ENCODE data around the gene FGG. TPM values are rescaled to one million over a fixed set of nuclear protein-coding genes. Genes with fewer than 3 reads are reported as not detected.

Gene FGG
- total RNA-seq, 1 donor from 2014 or later = not detected

DNA sequence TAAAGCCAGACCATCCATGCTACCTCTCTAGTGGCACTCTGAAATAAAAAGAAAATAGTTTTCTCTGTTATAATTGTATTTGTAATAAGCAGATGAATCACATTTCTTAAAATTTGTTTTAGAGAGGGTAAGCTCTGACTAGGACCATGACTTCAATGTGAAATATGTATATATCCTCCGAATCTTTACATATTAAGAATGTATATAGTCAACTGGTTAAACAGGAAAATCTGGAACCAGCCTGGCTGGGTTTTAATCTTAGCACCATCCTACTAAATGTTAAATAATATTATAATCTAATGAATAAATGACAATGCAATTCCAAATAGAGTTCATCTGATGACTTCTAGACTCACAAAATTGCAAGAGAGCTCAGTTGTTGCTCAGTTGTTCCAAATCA lies 48.1 kb downstream of the FGG start:
- peaks cover 10% of the 10 kb centered on the region for H3K4me1 Mint-ChIP-seq (ENCODE audit: low read depth, unreplicated experiment)
- no peaks in the 10 kb centered on the region for H3K9me3 ChIP-seq (ENCODE audit: insufficient read depth, low read depth, low read length)
- no peak overlapping the region for H3K4me2 ChIP-seq (ENCODE audit: low read length)
- H3K27ac Mint-ChIP-seq (ENCODE audit: unreplicated experiment) = no peak overlapping the region
- TF ChIP-seq, protein P1, sequence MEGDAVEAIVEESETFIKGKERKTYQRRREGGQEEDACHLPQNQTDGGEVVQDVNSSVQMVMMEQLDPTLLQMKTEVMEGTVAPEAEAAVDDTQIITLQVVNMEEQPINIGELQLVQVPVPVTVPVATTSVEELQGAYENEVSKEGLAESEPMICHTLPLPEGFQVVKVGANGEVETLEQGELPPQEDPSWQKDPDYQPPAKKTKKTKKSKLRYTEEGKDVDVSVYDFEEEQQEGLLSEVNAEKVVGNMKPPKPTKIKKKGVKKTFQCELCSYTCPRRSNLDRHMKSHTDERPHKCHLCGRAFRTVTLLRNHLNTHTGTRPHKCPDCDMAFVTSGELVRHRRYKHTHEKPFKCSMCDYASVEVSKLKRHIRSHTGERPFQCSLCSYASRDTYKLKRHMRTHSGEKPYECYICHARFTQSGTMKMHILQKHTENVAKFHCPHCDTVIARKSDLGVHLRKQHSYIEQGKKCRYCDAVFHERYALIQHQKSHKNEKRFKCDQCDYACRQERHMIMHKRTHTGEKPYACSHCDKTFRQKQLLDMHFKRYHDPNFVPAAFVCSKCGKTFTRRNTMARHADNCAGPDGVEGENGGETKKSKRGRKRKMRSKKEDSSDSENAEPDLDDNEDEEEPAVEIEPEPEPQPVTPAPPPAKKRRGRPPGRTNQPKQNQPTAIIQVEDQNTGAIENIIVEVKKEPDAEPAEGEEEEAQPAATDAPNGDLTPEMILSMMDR (IDR thresholded peaks at IDR 0.05; ENCODE audit: insufficient read depth, low read depth, low read length) = no peak
- no peak for TF ChIP-seq EZH2 (IDR thresholded peaks at IDR 0.05; ENCODE audit: insufficient read depth, low read length)
- no peaks in the 10 kb centered on the region for H3K36me3 ChIP-seq (ENCODE audit: insufficient read depth, low read length)
- H3K9me3 Mint-ChIP-seq (ENCODE audit: unreplicated experiment) = no peaks in the 10 kb centered on the region
- H3K27ac ChIP-seq (ENCODE audit: low read depth, low read length) = no peak overlapping the region
- H2AFZ ChIP-seq (ENCODE audit: low read depth, low read length) = no peak overlapping the region
- H3K36me3 Mint-ChIP-seq (ENCODE audit: low read depth, unreplicated experiment) = no peaks in the 10 kb centered on the region
- FAIRE-seq (no peak), DNase-seq (ENCODE audit: low read depth) (no peak)
- no peak overlapping the region for H3K4me3 ChIP-seq (ENCODE audit: insufficient read depth, low read depth, low read length)
- no peaks in the 10 kb centered on the region for H4K20me1 ChIP-seq (ENCODE audit: insufficient read depth, low read length)
- H3K4me3 Mint-ChIP-seq (ENCODE audit: unreplicated experiment) = no peak overlapping the region
- H3K9ac ChIP-seq (ENCODE audit: low read length) = no peak overlapping the region
- H3K27me3 Mint-ChIP-seq (ENCODE audit: low read depth, unreplicated experiment) = no peaks in the 10 kb centered on the region
- H3K4me1 ChIP-seq (ENCODE audit: insufficient read depth, low read length) = peaks cover 6% of the 10 kb centered on the region
- no peaks in the 10 kb centered on the region for H3K27me3 ChIP-seq (ENCODE audit: insufficient read depth, low read length)
- H3K79me2 ChIP-seq (ENCODE audit: insufficient read depth, low read length) = no peaks in the 10 kb centered on the region

DNA sequence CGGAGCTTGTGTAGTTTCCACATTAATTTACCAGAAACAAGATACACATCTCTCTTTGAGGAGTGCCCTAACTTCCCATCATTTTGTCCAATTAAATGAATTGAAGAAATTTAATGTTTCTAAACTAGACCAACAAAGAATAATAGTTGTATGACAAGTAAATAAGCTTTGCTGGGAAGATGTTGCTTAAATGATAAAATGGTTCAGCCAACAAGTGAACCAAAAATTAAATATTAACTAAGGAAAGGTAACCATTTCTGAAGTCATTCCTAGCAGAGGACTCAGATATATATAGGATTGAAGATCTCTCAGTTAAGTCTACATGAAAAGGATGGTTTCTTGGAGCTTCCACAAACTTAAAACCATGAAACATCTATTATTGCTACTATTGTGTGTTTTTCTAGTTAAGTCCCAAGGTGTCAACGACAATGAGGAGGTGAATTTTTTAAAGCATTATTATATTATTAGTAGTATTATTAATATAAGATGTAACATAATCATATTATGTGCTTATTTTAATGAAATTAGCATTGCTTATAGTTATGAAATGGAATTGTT lies 49.7 kb downstream of the FGG start, which contains the start of gene FGB:
FGB (plus strand) TSS at position 315 of the 558 bp plus-strand sequence; CDS start at position 323, 8 bp downstream.
- no peaks in the 10 kb centered on the region for H3K79me2 ChIP-seq (ENCODE audit: insufficient read depth, low read length)
- no peak for DNase-seq (ENCODE audit: low read depth)
- H3K27me3 ChIP-seq (ENCODE audit: insufficient read depth, low read length) = no peaks in the 10 kb centered on the region
- no peak within 1 kb of the TSS for H3K4me2 ChIP-seq (ENCODE audit: low read length)
- no peaks in the 10 kb centered on the region for H4K20me1 ChIP-seq (ENCODE audit: insufficient read depth, low read length)
- H3K9ac ChIP-seq (ENCODE audit: low read length) = no peak within 1 kb of the TSS
- no peak within 1 kb of the TSS for H2AFZ ChIP-seq (ENCODE audit: low read depth, low read length)
- TF ChIP-seq, protein P1 (IDR thresholded peaks at IDR 0.05; ENCODE audit: insufficient read depth, low read depth, low read length) = no peak
- H3K27me3 Mint-ChIP-seq (ENCODE audit: low read depth, unreplicated experiment) = no peaks in the 10 kb centered on the region
- no peak within 1 kb of the TSS for H3K4me3 Mint-ChIP-seq (ENCODE audit: unreplicated experiment)
- H3K36me3 ChIP-seq (ENCODE audit: insufficient read depth, low read length) = no peaks in the 10 kb centered on the region
- H3K27ac ChIP-seq (ENCODE audit: low read depth, low read length) = no peak within 1 kb of the TSS
- H3K4me1 Mint-ChIP-seq (ENCODE audit: low read depth, unreplicated experiment) = peaks cover 10% of the 10 kb centered on the region
- no peaks in the 10 kb centered on the region for H3K9me3 Mint-ChIP-seq (ENCODE audit: unreplicated experiment)
- no peaks in the 10 kb centered on the region for H3K36me3 Mint-ChIP-seq (ENCODE audit: low read depth, unreplicated experiment)
- no peak within 1 kb of the TSS for H3K4me3 ChIP-seq (ENCODE audit: insufficient read depth, low read depth, low read length)
- H3K27ac Mint-ChIP-seq (ENCODE audit: unreplicated experiment) = no peak within 1 kb of the TSS
- FAIRE-seq = no peak
- H3K4me1 ChIP-seq (ENCODE audit: insufficient read depth, low read length) = peaks cover 6% of the 10 kb centered on the region
- no peaks in the 10 kb centered on the region for H3K9me3 ChIP-seq (ENCODE audit: insufficient read depth, low read depth, low read length)

DNA sequence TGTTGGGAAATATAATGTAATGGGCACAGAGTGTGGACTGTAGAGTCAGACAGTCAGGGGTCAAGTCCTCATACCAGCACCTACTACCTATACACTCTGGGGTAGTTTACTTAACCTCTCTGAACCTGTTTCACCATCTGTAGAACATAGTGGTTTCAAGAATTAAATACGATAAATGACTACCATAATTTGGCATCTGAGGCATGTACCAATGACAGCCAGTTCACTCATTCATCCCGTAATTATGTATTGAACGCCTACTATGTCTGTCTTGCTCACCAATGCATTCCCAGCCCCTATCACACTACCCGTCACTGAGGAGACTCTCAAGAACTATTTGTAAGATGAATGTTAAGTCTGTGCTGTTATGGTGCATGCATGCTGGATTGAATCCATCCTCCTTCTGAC lies 51.6 kb downstream of the FGG start:
- Histone ChIP-seq H3K79me2 (ENCODE audit: insufficient read depth, low read length) (no peaks in the 10 kb centered on the region), H3K27me3 (ENCODE audit: insufficient read depth, low read length) (no peaks in the 10 kb centered on the region), H3K9me3 (ENCODE audit: insufficient read depth, low read depth, low read length) (no peaks in the 10 kb centered on the region), H3K4me3 (ENCODE audit: insufficient read depth, low read depth, low read length) (no peak overlapping the region), H3K4me2 (ENCODE audit: low read length) (peak overlapping the region; percentile 4), H2AFZ (ENCODE audit: low read depth, low read length) (no peak overlapping the region), H4K20me1 (ENCODE audit: insufficient read depth, low read length) (no peaks in the 10 kb centered on the region), H3K4me1 (ENCODE audit: insufficient read depth, low read length) (peaks cover 6% of the 10 kb centered on the region), H3K36me3 (ENCODE audit: insufficient read depth, low read length) (no peaks in the 10 kb centered on the region), H3K9ac (ENCODE audit: low read length) (no peak overlapping the region), H3K27ac (ENCODE audit: low read depth, low read length) (no peak overlapping the region)
- no peaks in the 10 kb centered on the region for H3K9me3 Mint-ChIP-seq (ENCODE audit: unreplicated experiment)
- peak; percentile 97 for DNase-seq (ENCODE audit: low read depth)
- H3K27ac Mint-ChIP-seq (ENCODE audit: unreplicated experiment) = peak overlapping the region; percentile 1
- TF ChIP-seq, protein P1 (IDR thresholded peaks at IDR 0.05; ENCODE audit: insufficient read depth, low read depth, low read length) = no peak
- TF ChIP-seq EZH2 (IDR thresholded peaks at IDR 0.05; ENCODE audit: insufficient read depth, low read length) = no peak
- no peaks in the 10 kb centered on the region for H3K27me3 Mint-ChIP-seq (ENCODE audit: low read depth, unreplicated experiment)
- H3K4me1 Mint-ChIP-seq (ENCODE audit: low read depth, unreplicated experiment) = peaks cover 10% of the 10 kb centered on the region
- no peak for FAIRE-seq
- no peak overlapping the region for H3K4me3 Mint-ChIP-seq (ENCODE audit: unreplicated experiment)
- no peaks in the 10 kb centered on the region for H3K36me3 Mint-ChIP-seq (ENCODE audit: low read depth, unreplicated experiment)
